ENCODE results near the gene MYLK2.

DNA sequence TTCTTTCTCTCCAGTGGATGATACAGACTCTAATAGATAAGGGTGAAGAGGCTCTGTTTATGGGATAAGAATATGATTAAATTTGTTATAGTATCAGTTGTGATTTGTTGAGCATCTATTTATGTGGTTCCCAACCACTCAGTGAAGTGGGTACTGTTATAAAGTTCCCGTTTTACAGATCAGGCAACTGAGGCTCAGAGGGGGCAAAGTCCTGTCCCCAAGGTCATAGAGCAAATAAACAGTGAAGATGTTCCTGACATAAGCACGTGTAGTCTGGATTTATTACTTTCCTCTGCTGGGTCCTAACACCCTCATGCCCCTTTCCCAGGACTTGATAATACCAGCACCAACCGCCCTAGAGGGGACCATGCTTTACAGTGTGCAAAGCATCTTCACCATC lies 47.1 kb downstream of the MYLK2 start:
- TF ChIP-seq, protein P1, sequence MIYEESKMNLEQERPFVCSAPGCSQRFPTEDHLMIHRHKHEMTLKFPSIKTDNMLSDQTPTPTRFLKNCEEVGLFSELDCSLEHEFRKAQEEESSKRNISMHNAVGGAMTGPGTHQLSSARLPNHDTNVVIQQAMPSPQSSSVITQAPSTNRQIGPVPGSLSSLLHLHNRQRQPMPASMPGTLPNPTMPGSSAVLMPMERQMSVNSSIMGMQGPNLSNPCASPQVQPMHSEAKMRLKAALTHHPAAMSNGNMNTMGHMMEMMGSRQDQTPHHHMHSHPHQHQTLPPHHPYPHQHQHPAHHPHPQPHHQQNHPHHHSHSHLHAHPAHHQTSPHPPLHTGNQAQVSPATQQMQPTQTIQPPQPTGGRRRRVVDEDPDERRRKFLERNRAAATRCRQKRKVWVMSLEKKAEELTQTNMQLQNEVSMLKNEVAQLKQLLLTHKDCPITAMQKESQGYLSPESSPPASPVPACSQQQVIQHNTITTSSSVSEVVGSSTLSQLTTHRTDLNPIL (CRISPR knock-in tag; IDR thresholded peaks at IDR 0.05; ENCODE audit: low read depth) = no peak
- TF ChIP-seq BACH2 (CRISPR knock-in tag; IDR thresholded peaks at IDR 0.05; ENCODE audit: borderline replicate concordance) (no peak), TOX (CRISPR knock-in tag; IDR thresholded peaks at IDR 0.05; ENCODE audit: borderline replicate concordance) (no peak), ZNF565 (CRISPR knock-in tag; conservative IDR thresholded peaks at IDR 0.05; ENCODE audit: low read depth) (no peak), ZNF70 (CRISPR knock-in tag; IDR thresholded peaks at IDR 0.05) (no peak), ZFP3 (CRISPR knock-in tag; IDR thresholded peaks at IDR 0.05) (no peak), PPARA (CRISPR knock-in tag; IDR thresholded peaks at IDR 0.05; ENCODE audit: borderline replicate concordance) (no peak)

Measured in SK-N-SH treated with all-trans-retinoic acid at 6 μM for 48 hours (cell line).